Measurements from ENCODE around the gene HOXC9. TPM values are rescaled to one million over a fixed set of nuclear protein-coding genes. Genes with fewer than 3 reads are reported as not detected.

HOXC9 gene
- total RNA-seq, 1 donor from 2014 or later = 0.28 TPM

GRCh38 chr12:54019091-54019811, 19.3 kb downstream of the HOXC9 start:
- Mint-ChIP-seq H3K27ac (ENCODE audit: unreplicated experiment) (no peak overlapping the region), H3K27me3 (ENCODE audit: unreplicated experiment) (peaks cover 40% of the 10 kb centered on the region)
- DNase-seq (ENCODE audit: low spot score) = no peak

GRCh38 chr12:54019924-54020590, 20.1 kb downstream of the HOXC9 start:
- no peaks in the 10 kb centered on the region for H3K9me3 Mint-ChIP-seq (ENCODE audit: unreplicated experiment)
- peaks cover 14% of the 10 kb centered on the region for H3K4me1 Mint-ChIP-seq (ENCODE audit: unreplicated experiment)
- TF ChIP-seq, protein P1, sequence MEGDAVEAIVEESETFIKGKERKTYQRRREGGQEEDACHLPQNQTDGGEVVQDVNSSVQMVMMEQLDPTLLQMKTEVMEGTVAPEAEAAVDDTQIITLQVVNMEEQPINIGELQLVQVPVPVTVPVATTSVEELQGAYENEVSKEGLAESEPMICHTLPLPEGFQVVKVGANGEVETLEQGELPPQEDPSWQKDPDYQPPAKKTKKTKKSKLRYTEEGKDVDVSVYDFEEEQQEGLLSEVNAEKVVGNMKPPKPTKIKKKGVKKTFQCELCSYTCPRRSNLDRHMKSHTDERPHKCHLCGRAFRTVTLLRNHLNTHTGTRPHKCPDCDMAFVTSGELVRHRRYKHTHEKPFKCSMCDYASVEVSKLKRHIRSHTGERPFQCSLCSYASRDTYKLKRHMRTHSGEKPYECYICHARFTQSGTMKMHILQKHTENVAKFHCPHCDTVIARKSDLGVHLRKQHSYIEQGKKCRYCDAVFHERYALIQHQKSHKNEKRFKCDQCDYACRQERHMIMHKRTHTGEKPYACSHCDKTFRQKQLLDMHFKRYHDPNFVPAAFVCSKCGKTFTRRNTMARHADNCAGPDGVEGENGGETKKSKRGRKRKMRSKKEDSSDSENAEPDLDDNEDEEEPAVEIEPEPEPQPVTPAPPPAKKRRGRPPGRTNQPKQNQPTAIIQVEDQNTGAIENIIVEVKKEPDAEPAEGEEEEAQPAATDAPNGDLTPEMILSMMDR (IDR thresholded peaks at IDR 0.05; ENCODE audit: unreplicated experiment) = no peak
- H3K36me3 Mint-ChIP-seq (ENCODE audit: low read depth, unreplicated experiment) = no peaks in the 10 kb centered on the region
- H3K27ac Mint-ChIP-seq (ENCODE audit: unreplicated experiment) = no peak overlapping the region
- H3K27me3 Mint-ChIP-seq (ENCODE audit: unreplicated experiment) = peaks cover 38% of the 10 kb centered on the region
- no peak for DNase-seq (ENCODE audit: low spot score)
- H3K4me3 Mint-ChIP-seq (ENCODE audit: unreplicated experiment) = no peak overlapping the region

More at GRCh38 chr12:54019091-54019811, 19.3 kb downstream of the HOXC9 start:
- peaks cover 14% of the 10 kb centered on the region for H3K4me1 Mint-ChIP-seq (ENCODE audit: unreplicated experiment)
- H3K9me3 Mint-ChIP-seq (ENCODE audit: unreplicated experiment) = no peaks in the 10 kb centered on the region
- H3K36me3 Mint-ChIP-seq (ENCODE audit: low read depth, unreplicated experiment) = no peaks in the 10 kb centered on the region
- TF ChIP-seq, protein P1 (IDR thresholded peaks at IDR 0.05; ENCODE audit: unreplicated experiment) = no peak
- no peak overlapping the region for H3K4me3 Mint-ChIP-seq (ENCODE audit: unreplicated experiment)

- H3K27me3 Mint-ChIP-seq (ENCODE audit: unreplicated experiment) = peaks cover 38% of the 10 kb centered on the region
Observed at GRCh38 chr12:54020591-54021405, 20.8 kb downstream of the HOXC9 start.

GRCh38 chr12:54021432-54022013, 21.6 kb downstream of the HOXC9 start:
- Mint-ChIP-seq H3K4me1 (ENCODE audit: unreplicated experiment) (peaks cover 14% of the 10 kb centered on the region), H3K4me3 (ENCODE audit: unreplicated experiment) (no peak overlapping the region), H3K36me3 (ENCODE audit: low read depth, unreplicated experiment) (no peaks in the 10 kb centered on the region), H3K27ac (ENCODE audit: unreplicated experiment) (no peak overlapping the region), H3K9me3 (ENCODE audit: unreplicated experiment) (no peaks in the 10 kb centered on the region), H3K27me3 (ENCODE audit: unreplicated experiment) (peaks cover 43% of the 10 kb centered on the region)
- TF ChIP-seq, protein P1 (IDR thresholded peaks at IDR 0.05; ENCODE audit: unreplicated experiment) = no peak
- DNase-seq (ENCODE audit: low spot score) = peak; percentile 61

More at GRCh38 chr12:54020591-54021405, 20.8 kb downstream of the HOXC9 start:
- TF ChIP-seq, protein P1 (IDR thresholded peaks at IDR 0.05; ENCODE audit: unreplicated experiment) = no peak
- peaks cover 14% of the 10 kb centered on the region for H3K4me1 Mint-ChIP-seq (ENCODE audit: unreplicated experiment)
- no peak for DNase-seq (ENCODE audit: low spot score)
- H3K9me3 Mint-ChIP-seq (ENCODE audit: unreplicated experiment) = no peaks in the 10 kb centered on the region
- no peaks in the 10 kb centered on the region for H3K36me3 Mint-ChIP-seq (ENCODE audit: low read depth, unreplicated experiment)
- H3K4me3 Mint-ChIP-seq (ENCODE audit: unreplicated experiment) = no peak overlapping the region
- H3K27ac Mint-ChIP-seq (ENCODE audit: unreplicated experiment) = no peak overlapping the region
